Right kidney (tissue), 1 donor: ENCODE results near the gene CEP350.

Experiments
- DNase-seq: peaks from one replicate; pipeline ENCODE4 v3.0.0-alpha.2; 2016

Gene CEP350

DNA sequence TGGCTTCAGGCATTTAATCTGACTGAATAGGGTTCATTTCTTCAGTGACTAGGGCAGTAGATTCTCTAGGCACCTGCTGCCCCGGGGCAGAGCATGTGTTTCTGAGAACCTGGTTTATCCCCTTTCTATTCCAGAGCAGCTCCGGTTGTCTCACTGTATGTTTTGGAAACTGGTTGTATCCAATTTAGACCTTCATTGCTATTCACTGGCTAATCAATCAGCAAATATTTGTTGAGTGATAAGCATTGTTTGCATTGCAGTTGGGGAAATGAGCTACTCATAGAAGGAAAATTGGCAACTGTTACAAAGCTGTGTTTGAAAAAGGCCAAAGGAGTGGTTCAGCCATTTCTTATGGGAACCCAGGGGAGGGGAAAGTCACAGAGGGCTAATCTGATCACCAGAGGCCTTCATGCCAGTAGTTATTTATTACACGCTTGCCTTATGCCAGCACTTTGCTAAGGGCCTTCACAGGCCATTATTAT lies 203.0 kb downstream of the CEP350 start:
- DNase-seq, result no peak

- no peak for DNase-seq
Measured at GRCh38 chr1:180158149-180159147, 203.8 kb downstream of the CEP350 start.

GRCh38 chr1:180160357-180160756 lies 205.7 kb downstream of the CEP350 start:
- no peak for DNase-seq

DNA sequence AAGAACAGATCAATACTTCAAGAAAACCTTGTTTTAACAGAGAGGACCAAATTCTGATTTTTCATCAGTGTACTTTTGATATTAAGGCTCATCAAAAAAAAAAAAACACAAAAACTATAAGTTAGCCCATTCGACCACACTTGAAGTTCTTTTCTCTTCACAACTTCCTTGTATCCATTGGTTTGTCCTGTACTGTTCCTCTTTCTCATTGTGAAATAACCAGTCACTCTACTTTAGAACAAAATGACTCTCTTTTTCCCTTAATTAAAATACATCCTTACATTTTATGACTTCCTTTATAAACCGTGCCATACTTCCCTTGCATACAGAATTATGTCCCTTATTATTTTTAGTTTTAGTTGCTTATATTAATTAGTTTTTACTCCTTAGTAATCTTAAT lies 208.4 kb downstream of the CEP350 start:
- no peak for DNase-seq
